Fibroblast of villous mesenchyme (primary cell): ENCODE results near the gene RNF141. TPM values are rescaled to one million over a fixed set of nuclear protein-coding genes. Genes with fewer than 3 reads are reported as not detected.

Experiments used
- DNase-seq: peaks from one replicate; pipeline ENCODE4 v3.0.0-alpha.2; 2010; ENCODE audit warnings: low read depth
- H3K4me3 ChIP-seq: 2 replicates; pipeline ENCODE4 v1.5.1; 2011; ENCODE audit warnings: low read depth, mild to moderate bottlenecking, low read length
- CTCF ChIP-seq: IDR thresholded peaks from 2 replicates; pipeline ENCODE4 v1.5.1; 2012; ENCODE audit warnings: low read depth, mild to moderate bottlenecking, low read length; ENCODE audit not compliant: insufficient read depth
- total RNA-seq: library from RNA; depleted of rRNA; stranded (reverse); fragments of >200 nt; gene quantifications from 2 replicates; pipeline ENCODE4 v1.2.3, GENCODE V29; 2012

RNF141 gene
- total RNA-seq, 1 donor: 31.1 TPM

GRCh38 chr11:10496296-10496936 lies 44.6 kb downstream of the RNF141 start:
- DNase-seq: no peak
- TF ChIP-seq CTCF: no peak

DNA sequence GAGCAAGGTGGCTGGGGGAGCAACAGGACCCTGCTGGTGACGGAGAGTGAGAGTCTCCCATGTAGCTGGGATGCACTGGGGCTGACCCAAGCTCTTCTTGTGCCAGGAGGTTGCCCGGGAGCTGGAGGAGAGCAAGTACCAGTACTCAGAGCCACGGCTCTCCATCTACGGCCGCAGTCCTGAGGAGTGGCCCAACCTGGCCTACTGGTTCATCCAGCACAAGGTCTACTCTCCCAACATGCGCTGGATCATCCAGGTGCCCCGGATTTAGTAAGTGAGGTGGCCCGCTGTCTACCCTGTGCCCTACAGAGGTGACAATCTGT lies 45.6 kb downstream of the RNF141 start:
- no peak overlapping the region for H3K4me3 ChIP-seq
- DNase-seq: no peak
- TF ChIP-seq CTCF: no peak

More at GRCh38 chr11:10496296-10496936, 44.6 kb downstream of the RNF141 start:
- H3K4me3 ChIP-seq: no peak overlapping the region

GRCh38 chr11:10494636-10495463 lies 46.1 kb downstream of the RNF141 start:
- no peak overlapping the region for H3K4me3 ChIP-seq
- no peak for TF ChIP-seq CTCF
- no peak for DNase-seq

DNA sequence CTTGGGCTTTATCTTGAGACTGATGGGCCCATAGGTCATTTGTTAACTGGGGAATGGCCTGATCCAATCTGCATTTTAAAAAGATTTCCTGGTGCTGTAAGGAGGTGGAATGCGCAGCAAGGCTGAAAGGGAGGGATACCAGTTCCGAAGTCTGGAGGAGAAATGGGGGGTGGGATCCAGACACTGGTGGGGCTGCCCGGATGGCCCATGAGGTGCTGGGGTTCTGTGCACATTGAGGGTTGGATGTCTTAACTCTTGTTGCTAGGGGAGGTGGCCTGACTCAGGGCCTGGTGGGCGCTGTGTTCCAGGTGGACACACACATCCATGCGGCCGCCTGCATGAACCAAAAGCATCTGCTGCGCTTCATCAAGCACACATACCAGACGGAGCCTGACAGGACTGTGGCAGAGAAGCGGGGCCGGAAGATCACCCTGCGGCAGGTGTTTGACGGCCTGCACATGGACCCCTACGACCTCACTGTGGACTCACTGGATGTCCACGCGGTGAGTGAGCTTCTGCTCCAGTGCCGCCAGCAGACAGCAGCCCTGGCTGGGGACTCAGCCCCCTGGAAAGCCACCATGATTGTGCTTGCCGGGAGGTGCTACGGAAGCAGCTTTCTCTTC lies 47.8 kb downstream of the RNF141 start:
- no peak overlapping the region for H3K4me3 ChIP-seq
- no peak for DNase-seq
- no peak for TF ChIP-seq CTCF

GRCh38 chr11:10492084-10492483 lies 48.9 kb downstream of the RNF141 start:
- TF ChIP-seq CTCF: no peak
- no peak for DNase-seq
- no peak overlapping the region for H3K4me3 ChIP-seq

GRCh38 chr11:10490398-10491241 lies 50.4 kb downstream of the RNF141 start:
- TF ChIP-seq CTCF: no peak
- no peak overlapping the region for H3K4me3 ChIP-seq

More at GRCh38 chr11:10490398-10491241, 50.4 kb downstream of the RNF141 start:
- peak; percentile 93 for DNase-seq
